ENCODE data around the gene LAMB2. TPM values are rescaled to one million over a fixed set of nuclear protein-coding genes. Genes with fewer than 3 reads are reported as not detected.

Gene LAMB2
- total RNA-seq, 3 donors from 2014 or later = 52.1 to 354 (median 82.0) TPM

DNA sequence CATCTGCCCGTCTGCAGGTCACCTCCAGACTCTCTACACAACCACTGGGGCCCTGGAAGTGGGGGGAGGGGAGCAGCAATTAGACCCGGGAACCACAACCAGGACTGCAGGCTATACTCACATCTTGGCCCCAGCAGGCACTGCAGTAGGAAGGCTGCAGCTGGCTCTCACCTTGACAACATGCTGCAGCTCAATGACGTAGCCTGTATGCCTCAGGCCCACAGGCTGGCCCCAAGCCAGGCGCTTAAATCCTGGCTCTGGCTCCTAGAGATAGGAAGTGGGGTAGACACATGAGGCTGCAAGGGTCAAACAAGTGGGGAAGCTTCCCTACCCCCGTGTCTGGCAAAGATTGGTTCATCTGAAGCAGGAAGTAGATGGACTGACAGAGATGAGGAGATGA lies 34.4 kb downstream of the LAMB2 start:
- H3K36me3 ChIP-seq (ENCODE audit: low read depth) = peaks cover 13% of the 10 kb centered on the region
- ATAC-seq = no peak
- peak in 1 of 3 donors; percentile 29 for DNase-seq
- TF ChIP-seq, protein P1, sequence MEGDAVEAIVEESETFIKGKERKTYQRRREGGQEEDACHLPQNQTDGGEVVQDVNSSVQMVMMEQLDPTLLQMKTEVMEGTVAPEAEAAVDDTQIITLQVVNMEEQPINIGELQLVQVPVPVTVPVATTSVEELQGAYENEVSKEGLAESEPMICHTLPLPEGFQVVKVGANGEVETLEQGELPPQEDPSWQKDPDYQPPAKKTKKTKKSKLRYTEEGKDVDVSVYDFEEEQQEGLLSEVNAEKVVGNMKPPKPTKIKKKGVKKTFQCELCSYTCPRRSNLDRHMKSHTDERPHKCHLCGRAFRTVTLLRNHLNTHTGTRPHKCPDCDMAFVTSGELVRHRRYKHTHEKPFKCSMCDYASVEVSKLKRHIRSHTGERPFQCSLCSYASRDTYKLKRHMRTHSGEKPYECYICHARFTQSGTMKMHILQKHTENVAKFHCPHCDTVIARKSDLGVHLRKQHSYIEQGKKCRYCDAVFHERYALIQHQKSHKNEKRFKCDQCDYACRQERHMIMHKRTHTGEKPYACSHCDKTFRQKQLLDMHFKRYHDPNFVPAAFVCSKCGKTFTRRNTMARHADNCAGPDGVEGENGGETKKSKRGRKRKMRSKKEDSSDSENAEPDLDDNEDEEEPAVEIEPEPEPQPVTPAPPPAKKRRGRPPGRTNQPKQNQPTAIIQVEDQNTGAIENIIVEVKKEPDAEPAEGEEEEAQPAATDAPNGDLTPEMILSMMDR (IDR thresholded peaks at IDR 0.05) = no peak
- no peaks in the 10 kb centered on the region for H3K9me3 ChIP-seq
- peaks cover 16% of the 10 kb centered on the region for H3K4me1 ChIP-seq (ENCODE audit: low read depth)
- H3K4me3 ChIP-seq = no peak overlapping the region
- intact Hi-C loops (cut with DNase I, micrococcal nuclease) = no loop called here

DNA sequence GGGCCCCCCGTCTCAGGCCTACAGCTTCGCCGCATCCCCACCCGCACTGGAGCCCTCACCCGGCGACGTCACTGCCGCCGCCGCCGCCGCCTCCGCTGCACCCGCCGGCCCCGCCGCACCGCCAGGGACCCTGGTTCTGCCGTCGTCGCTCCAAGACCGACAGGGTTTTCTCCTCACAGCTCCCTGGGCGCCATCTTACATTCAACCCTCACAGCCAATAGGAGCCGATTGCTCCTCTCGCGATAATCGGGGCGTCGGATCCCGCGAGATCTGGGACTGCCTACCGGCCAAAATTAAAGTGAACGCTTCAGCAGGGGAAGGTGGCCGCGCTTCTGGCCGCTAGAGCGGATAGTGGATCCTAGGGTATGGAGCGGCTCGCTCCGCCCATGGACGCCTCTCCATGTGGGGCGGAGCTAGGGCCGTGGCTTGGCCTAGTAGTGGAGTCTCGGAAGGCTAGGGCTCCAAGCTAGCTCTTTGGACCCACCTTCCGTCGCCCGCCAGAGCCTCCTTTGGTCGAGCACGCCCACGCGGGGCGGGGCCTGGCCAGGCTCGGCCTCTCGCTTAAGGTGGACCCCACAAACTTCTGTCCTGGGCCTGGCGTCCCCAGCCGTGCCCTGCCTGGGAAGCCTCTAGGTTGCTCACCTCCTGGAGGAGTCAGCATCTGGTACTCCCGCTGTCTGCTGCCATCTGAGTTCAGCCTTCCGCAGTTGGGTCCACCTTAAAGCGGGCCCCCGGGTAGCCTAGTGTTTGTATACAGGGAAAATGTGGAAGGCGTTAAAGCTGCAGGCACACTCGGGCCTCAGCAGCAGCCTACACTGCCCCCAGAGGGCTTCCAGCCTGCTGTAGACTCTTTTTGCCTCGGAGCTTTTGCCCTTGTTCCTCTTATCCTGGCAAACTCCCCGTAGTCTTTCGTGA lies 38.7 kb downstream of the LAMB2 start, which contains the start of gene QRICH1:
Gene QRICH1, minus strand, starts transcription at position 219 of the 915 bp plus-strand sequence. CDS start 17,054 bp downstream, outside the sequence.
- no peaks in the 10 kb centered on the region for H3K9me3 ChIP-seq
- H3K36me3 ChIP-seq (ENCODE audit: low read depth) = no peaks in the 10 kb centered on the region
- H3K4me1 ChIP-seq (ENCODE audit: low read depth) = peaks cover 24% of the 10 kb centered on the region
- peak within 1 kb of the TSS; percentile 91 for H3K4me3 ChIP-seq
- intact Hi-C loops (cut with DNase I, micrococcal nuclease) = no loop called here
- ATAC-seq = peak; percentile 91
- TF ChIP-seq, protein P1 (IDR thresholded peaks at IDR 0.05) = peak; percentile 44
- peak; percentile 98 for DNase-seq

DNA sequence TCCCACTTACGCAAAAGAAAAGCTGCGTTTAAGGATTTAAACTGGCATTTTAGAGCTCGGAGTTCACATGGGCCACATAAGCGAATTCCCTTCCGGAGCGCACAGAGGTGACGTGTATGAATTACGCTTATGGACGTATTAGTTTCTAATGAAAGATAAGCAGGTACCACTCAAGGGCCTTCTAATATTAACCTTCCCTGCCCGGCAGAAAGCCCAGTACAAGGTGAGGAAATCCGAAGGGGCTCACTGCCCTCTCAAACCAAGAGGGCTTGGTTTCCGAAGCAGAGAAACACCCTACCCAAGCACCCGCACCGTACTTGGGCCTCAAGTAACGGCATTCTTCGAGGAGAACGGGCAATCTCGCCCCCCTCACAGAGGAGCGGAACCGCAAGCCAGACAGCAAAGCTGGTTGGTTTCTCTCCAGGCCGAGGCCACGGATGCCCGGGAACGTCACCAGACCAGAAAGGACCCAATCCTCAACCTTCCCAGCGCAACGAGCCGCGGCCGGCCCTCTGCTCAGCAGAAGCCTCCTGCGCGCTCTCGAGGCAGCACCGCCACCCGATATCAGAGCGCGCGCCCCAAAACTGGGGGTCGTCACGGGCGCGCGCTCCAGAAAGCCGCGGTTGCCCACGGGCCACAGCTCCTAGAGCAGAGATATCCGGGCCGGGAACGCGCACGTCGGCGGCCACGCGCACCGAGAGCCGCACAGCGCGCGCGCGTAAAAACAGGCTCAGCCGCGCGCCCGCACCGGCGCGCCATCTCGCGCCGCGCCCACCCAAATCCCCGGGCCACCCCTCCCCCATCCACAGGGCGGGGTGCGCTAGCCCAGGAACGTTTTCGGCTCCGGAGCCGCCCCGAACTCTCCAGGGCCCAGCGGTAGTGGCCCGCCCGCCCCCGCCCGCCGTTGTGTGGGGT lies 39.7 kb downstream of the LAMB2 start:
- peak; percentile 76 for ATAC-seq
- DNase-seq = peak; percentile 89 to 94 (median 90)
- Histone ChIP-seq H3K9me3 (no peaks in the 10 kb centered on the region), H3K36me3 (ENCODE audit: low read depth) (no peaks in the 10 kb centered on the region), H3K4me3 (peak overlapping the region; percentile 91), H3K4me1 (ENCODE audit: low read depth) (peaks cover 24% of the 10 kb centered on the region)
- TF ChIP-seq, protein P1 (IDR thresholded peaks at IDR 0.05) = no peak
- intact Hi-C loops (cut with DNase I, micrococcal nuclease) = no loop called here

- ATAC-seq = no peak
These were observed 51.4 kb downstream of the LAMB2 start for GRCh38 chr3:49081429-49081828.

GRCh38 chr3:49079270-49079669 lies 53.6 kb downstream of the LAMB2 start:
- intact Hi-C loops (cut with DNase I, micrococcal nuclease) = no loop called here
- Histone ChIP-seq H3K9me3 (no peaks in the 10 kb centered on the region), H3K4me1 (ENCODE audit: low read depth) (no peaks in the 10 kb centered on the region), H3K36me3 (ENCODE audit: low read depth) (no peaks in the 10 kb centered on the region), H3K4me3 (no peak overlapping the region)
- ATAC-seq (no peak), DNase-seq (no peak)
- TF ChIP-seq, protein P1 (IDR thresholded peaks at IDR 0.05) = no peak

More at GRCh38 chr3:49081429-49081828, 51.4 kb downstream of the LAMB2 start:
- Histone ChIP-seq H3K4me3 (no peak overlapping the region), H3K9me3 (no peaks in the 10 kb centered on the region), H3K4me1 (ENCODE audit: low read depth) (no peaks in the 10 kb centered on the region), H3K36me3 (ENCODE audit: low read depth) (no peaks in the 10 kb centered on the region)
- DNase-seq = no peak
- intact Hi-C loops (cut with DNase I, micrococcal nuclease) = no loop called here
- TF ChIP-seq, protein P1 (IDR thresholded peaks at IDR 0.05) = no peak
